A549 (cell line): ENCODE results near the gene GGT7.

ENCODE experiments used
- CEBPB ChIP-seq, 2 experiments: fragments of >200 bp in 1 of 2; sonication (Bioruptor Twin) in 1 of 2; formaldehyde crosslinking in 1 of 2; IDR thresholded peaks; 2 replicates each; pipeline ENCODE4 v1.6.1; 2012 to 2016
- CHD4 ChIP-seq: fragments of 200-600 bp; sonication (generic); IDR thresholded peaks from 2 replicates; pipeline ENCODE4 v1.6.1; 2016; ENCODE audit warnings: antibody characterized with exemption, mild to moderate bottlenecking, borderline replicate concordance
- CTCF ChIP-seq: fragments of >200 bp; sonication (Bioruptor Twin); formaldehyde crosslinking; IDR thresholded peaks from 3 replicates; pipeline ENCODE4 v1.5.1; 2016
- E2F6 ChIP-seq: IDR thresholded peaks from 2 replicates; pipeline ENCODE4 v1.6.1; 2012; ENCODE audit warnings: low read depth, borderline replicate concordance
- ELK1 ChIP-seq: fragments of 150-350 bp; IDR thresholded peaks from 2 replicates; pipeline ENCODE4 v1.6.1; 2014; ENCODE audit warnings: low read depth, mild to moderate bottlenecking, low read length
- HDAC2 ChIP-seq: fragments of 200-600 bp; sonication (generic); IDR thresholded peaks from 2 replicates; pipeline ENCODE4 v1.6.1; 2016
- JUNB ChIP-seq: fragments of >200 bp; sonication (Bioruptor Twin); formaldehyde crosslinking; IDR thresholded peaks from 2 replicates; pipeline ENCODE4 v1.6.1; 2016
- MAFK ChIP-seq: fragments of 450-650 bp; IDR thresholded peaks from 2 replicates; pipeline ENCODE4 v1.6.1; 2014; ENCODE audit not compliant: partially characterized antibody
- NFE2L2 ChIP-seq: fragments of 150-350 bp; conservative IDR thresholded peaks from 2 replicates; pipeline ENCODE4 v1.6.1; 2014; ENCODE audit warnings: low read length
- REST ChIP-seq: fragments of 200-600 bp; sonication (generic); IDR thresholded peaks from 2 replicates; pipeline ENCODE4 v1.6.1; 2016; ENCODE audit warnings: antibody characterized with exemption, mild to moderate bottlenecking, moderate library complexity
- RFX5 ChIP-seq: fragments of 450-650 bp; IDR thresholded peaks from 2 replicates; pipeline ENCODE4 v1.7.1; 2014; ENCODE audit warnings: antibody characterized with exemption, mild to moderate bottlenecking, moderate library complexity
- RNF2 ChIP-seq: fragments of 200-600 bp; sonication (generic); IDR thresholded peaks from 2 replicates; pipeline ENCODE4 v1.6.1; 2016; ENCODE audit warnings: low read depth, mild to moderate bottlenecking, antibody characterized with exemption, moderate library complexity, borderline replicate concordance
- USF2 ChIP-seq: fragments of 450-650 bp; IDR thresholded peaks from 2 replicates; pipeline ENCODE4 v1.6.1; 2014; ENCODE audit warnings: antibody characterized with exemption
- ZNF302 ChIP-seq: fragments of 250-450 bp; sonication (Bioruptor Pico); IDR thresholded peaks from 2 replicates; pipeline ENCODE4 v1.9.0; 2021; ENCODE audit warnings: inconsistent platforms, mild to moderate bottlenecking, moderate library complexity

GRCh38 chr20:34852298-34852697 lies 20.4 kb downstream of the GGT7 start:
- TF ChIP-seq CTCF (no peak), REST (no peak), ZNF302 (no peak), JUNB (no peak), CEBPB (IDR thresholded peaks at IDR 0.05) (no peak), ELK1 (no peak), HDAC2 (no peak), NFE2L2 (no peak), CHD4 (no peak), RNF2 (no peak), E2F6 (no peak), MAFK (no peak), USF2 (no peak), RFX5 (no peak)
